Right lung (tissue), 5 donors: ENCODE data around the gene AP5B1. TPM values are rescaled to one million over a fixed set of nuclear protein-coding genes. Genes with fewer than 3 reads are reported as not detected.
"Not testable (repeated sequence)": the region's sequence is repeated elsewhere in the genome, so short reads cannot be mapped to it uniquely, and the experiment has no call there.

Source experiments
- DNase-seq, 2 donors: peaks; one replicate each; pipeline ENCODE4 v3.0.0-alpha.2; 2013
- polyA plus RNA-seq, 5 donors: library from polyadenylated mRNA; unstranded; fragments of 120-200 nt; gene quantifications; one replicate each; pipeline versions ENCODE4 v1.2.1 to v1.2.3, GENCODE V29; 2013; ENCODE audit warnings: inconsistent platforms in 1 of 5, low replicate concordance in 1 of 5; ENCODE audit not compliant: insufficient read length in 5 of 5, insufficient read depth in 1 of 5

Gene AP5B1
- polyA plus RNA-seq, 5 donors: 2.2 to 4.2 (median 3.4) TPM

- no peak for DNase-seq
Observed at GRCh38 chr11:65770951-65771567, 9.7 kb downstream of the AP5B1 start.

- DNase-seq: not testable (repeated sequence)
Observed at GRCh38 chr11:65767806-65768205, 13.0 kb downstream of the AP5B1 start.

GRCh38 chr11:65767406-65767805 is 13.4 kb downstream of the AP5B1 start:
- DNase-seq: no peak

GRCh38 chr11:65766535-65766934 is 14.2 kb downstream of the AP5B1 start:
- no peak for DNase-seq

GRCh38 chr11:65764434-65764833 is 16.3 kb downstream of the AP5B1 start:
- DNase-seq: no peak

- not testable (repeated sequence) for DNase-seq
Observed at GRCh38 chr11:65762816-65763215, 18.0 kb downstream of the AP5B1 start.

GRCh38 chr11:65762169-65762568 is 18.6 kb downstream of the AP5B1 start:
- DNase-seq: not testable (repeated sequence)

GRCh38 chr11:65745049-65745448 is 35.7 kb downstream of the AP5B1 start:
- no peak for DNase-seq

- DNase-seq: no peak
Observed at GRCh38 chr11:65744699-65745042, 36.1 kb downstream of the AP5B1 start.

GRCh38 chr11:65744026-65744698 is 36.6 kb downstream of the AP5B1 start:
- DNase-seq: no peak

- no peak for DNase-seq
Observed at GRCh38 chr11:65743681-65744025, 37.1 kb downstream of the AP5B1 start.

GRCh38 chr11:65742353-65742752 is 38.4 kb downstream of the AP5B1 start:
- no peak for DNase-seq

- DNase-seq: no peak
Observed at GRCh38 chr11:65741185-65741584, 39.6 kb downstream of the AP5B1 start.

- DNase-seq: no peak
Observed at GRCh38 chr11:65739022-65739421, 41.8 kb downstream of the AP5B1 start.

GRCh38 chr11:65736810-65737209 is 44.0 kb downstream of the AP5B1 start:
- DNase-seq: no peak

- not testable (repeated sequence) for DNase-seq
Observed at GRCh38 chr11:65735111-65735510, 45.7 kb downstream of the AP5B1 start.

- no peak for DNase-seq
Observed at GRCh38 chr11:65730461-65730860, 50.3 kb downstream of the AP5B1 start.

- no peak for DNase-seq
Observed at GRCh38 chr11:65727865-65728264, 52.9 kb downstream of the AP5B1 start.

GRCh38 chr11:65726660-65727059 is 54.1 kb downstream of the AP5B1 start:
- no peak for DNase-seq

Other genes with a start within 250 kb of the AP5B1 start
- 100 to 1,000 TPM; 184 to 305 (median 276) TPM for gene LTBP3, start 222.6 kb downstream of the AP5B1 start, polyA plus RNA-seq
- gene ZNRD2, start 210.5 kb downstream of the AP5B1 start, polyA plus RNA-seq: 10 to 100 TPM; 39.0 to 70.6 (median 56.0) TPM
- gene FAM89B, start 208.4 kb downstream of the AP5B1 start, polyA plus RNA-seq: 10 to 100 TPM; 20.5 to 47.9 (median 28.7) TPM
- gene EHBP1L1, start 204.9 kb downstream of the AP5B1 start, polyA plus RNA-seq: 10 to 100 TPM; 25.0 to 47.6 (median 36.5) TPM
- under 1 TPM; 0.18 to 0.85 (median 0.55) TPM for gene KCNK7, start 185.2 kb downstream of the AP5B1 start, polyA plus RNA-seq
- 10 to 100 TPM; 32.5 to 72.7 (median 49.3) TPM for gene MAP3K11, start 166.8 kb downstream of the AP5B1 start, polyA plus RNA-seq
- gene PCNX3, start 165.2 kb downstream of the AP5B1 start, polyA plus RNA-seq: 10 to 100 TPM; 15.5 to 35.0 (median 20.9) TPM
- gene SIPA1, start 142.9 kb downstream of the AP5B1 start, polyA plus RNA-seq: 10 to 100 TPM; 32.6 to 55.0 (median 40.6) TPM
- 10 to 100 TPM; 43.0 to 68.0 (median 53.2) TPM for gene RELA, start 118.1 kb downstream of the AP5B1 start, polyA plus RNA-seq
- gene KAT5, start 68.7 kb downstream of the AP5B1 start, polyA plus RNA-seq: 10 to 100 TPM; 52.2 to 68.8 (median 62.9) TPM
- gene RNASEH2C, start 60.2 kb downstream of the AP5B1 start, polyA plus RNA-seq: 10 to 100 TPM; 32.4 to 67.8 (median 41.4) TPM
- under 1 TPM; 0.07 to 0.60 (median 0.29) TPM for gene OVOL1, start 6.1 kb upstream of the AP5B1 start, polyA plus RNA-seq
- gene SNX32, start 53.0 kb upstream of the AP5B1 start, polyA plus RNA-seq: 1 to 10 TPM; 1.6 to 5.2 (median 3.1) TPM
- gene CFL1, start 77.2 kb upstream of the AP5B1 start, polyA plus RNA-seq: 100 to 1,000 TPM; 574 to 838 (median 723) TPM
- 10 to 100 TPM; 37.0 to 57.3 (median 48.7) TPM for gene MUS81, start 79.5 kb upstream of the AP5B1 start, polyA plus RNA-seq
- gene EFEMP2, start 91.8 kb upstream of the AP5B1 start, polyA plus RNA-seq: 100 to 1,000 TPM; 107 to 194 (median 144) TPM
- 1 to 10 TPM; 2.6 to 6.3 (median 6.1) TPM for gene CTSW, start 98.9 kb upstream of the AP5B1 start, polyA plus RNA-seq
- gene FIBP, start 107.5 kb upstream of the AP5B1 start, polyA plus RNA-seq: 10 to 100 TPM; 72.3 to 87.4 (median 76.5) TPM
- 10 to 100 TPM; 10.2 to 37.1 (median 11.4) TPM for gene CCDC85B, start 109.7 kb upstream of the AP5B1 start, polyA plus RNA-seq
- under 1 TPM in 3 of 5 donors, not detected in 2; 0.12 to 0.19 (median 0.13) TPM for gene FOSL1, start 119.4 kb upstream of the AP5B1 start, polyA plus RNA-seq
- gene C11orf68, start 138.1 kb upstream of the AP5B1 start, polyA plus RNA-seq: 10 to 100 TPM; 29.8 to 44.0 (median 38.6) TPM
- 100 to 1,000 TPM in 1 of 5 donors, 10 to 100 TPM in 4; 66.5 to 143 (median 81.8) TPM for gene DRAP1, start 138.4 kb upstream of the AP5B1 start, polyA plus RNA-seq
- gene TSGA10IP, start 164.5 kb upstream of the AP5B1 start, polyA plus RNA-seq: under 1 TPM; 0.21 to 0.62 (median 0.44) TPM
- gene SART1, start 180.8 kb upstream of the AP5B1 start, polyA plus RNA-seq: 10 to 100 TPM; 34.7 to 51.6 (median 40.9) TPM
- 10 to 100 TPM; 25.8 to 28.0 (median 26.7) TPM for gene EIF1AD, start 221.2 kb upstream of the AP5B1 start, polyA plus RNA-seq
- 100 to 1,000 TPM; 200 to 305 (median 225) TPM for gene BANF1, start 221.5 kb upstream of the AP5B1 start, polyA plus RNA-seq
- gene CST6, start 231.0 kb upstream of the AP5B1 start, polyA plus RNA-seq: 1 to 10 TPM in 2 of 5 donors, under 1 TPM in 2, not detected in 1; 0.30 to 1.8 (median 1.1) TPM
- under 1 TPM in 1 of 5 donors, not detected in 4; 0.11 TPM for gene CATSPER1, start 245.5 kb upstream of the AP5B1 start, polyA plus RNA-seq